Skeletal muscle tissue (tissue), 4 donors: ENCODE data around the gene C16orf54. TPM values are rescaled to one million over a fixed set of nuclear protein-coding genes. Genes with fewer than 3 reads are reported as not detected.
"Not testable (repeated sequence)": the region's sequence is repeated elsewhere in the genome, so short reads cannot be mapped to it uniquely, and the experiment has no call there.

Experiments used
- H3K27ac ChIP-seq: one replicate; pipeline ENCODE4 v1.7.0; 2013; ENCODE audit warnings: mild to moderate bottlenecking, low read depth, low read length, inconsistent platforms
- H3K27me3 ChIP-seq, 3 donors: one replicate each; pipeline ENCODE4 v1.7.0; 2013; ENCODE audit warnings: low read length in 3 of 3; ENCODE audit not compliant: control insufficient read depth in 3 of 3, insufficient read depth in 3 of 3
- H3K36me3 ChIP-seq, 3 donors: one replicate each; pipeline ENCODE4 v1.7.0; 2013; ENCODE audit warnings: low read length in 3 of 3; ENCODE audit not compliant: control insufficient read depth in 3 of 3, insufficient read depth in 3 of 3
- H3K4me1 ChIP-seq, 3 donors: one replicate each; pipeline ENCODE4 v1.7.0; 2013; ENCODE audit warnings: low read length in 3 of 3, mild to moderate bottlenecking in 3 of 3; ENCODE audit not compliant: control insufficient read depth in 3 of 3, insufficient read depth in 3 of 3
- H3K4me3 ChIP-seq, 3 donors: one replicate each; pipeline ENCODE4 v1.7.0; 2013; ENCODE audit warnings: low read length in 3 of 3
- H3K9ac ChIP-seq, 3 donors: one replicate each; pipeline ENCODE4 v1.7.0; 2013; ENCODE audit warnings: low read length in 3 of 3, mild to moderate bottlenecking in 3 of 3, moderate library complexity in 2 of 3, low read depth in 1 of 3
- H3K9me3 ChIP-seq, 3 donors: one replicate each; pipeline ENCODE4 v1.7.0; 2013; ENCODE audit warnings: low read length in 3 of 3; ENCODE audit not compliant: control insufficient read depth in 3 of 3
- total RNA-seq: library from RNA; depleted of rRNA; stranded (reverse); fragments of >200 nt; gene quantifications from one replicate; pipeline ENCODE4 v1.2.3, GENCODE V29; 2014
- donor health status: Osteomylitis.

The C16orf54 gene
- total RNA-seq, 1 donor from 2014 or later, result 1.0 TPM

- Histone ChIP-seq H3K9me3 (no peaks in the 10 kb centered on the region), H3K27me3 (peaks cover 0 to 1% (median 0%) of the 10 kb centered on the region in 3 donors), H3K36me3 (no peaks in the 10 kb centered on the region), H3K9ac (no peak overlapping the region), H3K4me3 (no peak overlapping the region), H3K4me1 (peaks cover 4 to 5% (median 5%) of the 10 kb centered on the region in 3 donors), H3K27ac (no peak overlapping the region)
These were observed 23.7 kb upstream of the C16orf54 start for GRCh38 chr16:29769507-29769906.

- Histone ChIP-seq H3K27ac (no peak overlapping the region), H3K36me3 (no peaks in the 10 kb centered on the region), H3K4me3 (no peak overlapping the region), H3K4me1 (peaks cover 4 to 5% (median 5%) of the 10 kb centered on the region in 3 donors), H3K9ac (no peak overlapping the region), H3K27me3 (peaks cover 0 to 4% (median 0%) of the 10 kb centered on the region in 3 donors), H3K9me3 (no peaks in the 10 kb centered on the region)
These were observed 21.3 kb upstream of the C16orf54 start for GRCh38 chr16:29767062-29767461.

GRCh38 chr16:29766571-29766970 lies 20.8 kb upstream of the C16orf54 start:
- H3K27me3 ChIP-seq, result peaks cover 0 to 4% (median 0%) of the 10 kb centered on the region in 3 donors
- H3K4me3 ChIP-seq, result no peak overlapping the region
- H3K27ac ChIP-seq, result no peak overlapping the region
- no peaks in the 10 kb centered on the region for H3K9me3 ChIP-seq
- no peak overlapping the region for H3K9ac ChIP-seq
- H3K36me3 ChIP-seq, result no peaks in the 10 kb centered on the region
- H3K4me1 ChIP-seq, result peaks cover 4 to 5% (median 5%) of the 10 kb centered on the region in 3 donors

- Histone ChIP-seq H3K4me3 (no peak overlapping the region), H3K4me1 (peaks cover 4 to 5% (median 5%) of the 10 kb centered on the region in 3 donors), H3K9me3 (no peaks in the 10 kb centered on the region), H3K9ac (no peak overlapping the region), H3K27ac (no peak overlapping the region), H3K36me3 (no peaks in the 10 kb centered on the region), H3K27me3 (peaks cover 0 to 4% (median 0%) of the 10 kb centered on the region in 3 donors)
These were observed 19.6 kb upstream of the C16orf54 start for GRCh38 chr16:29765167-29766032.

- Histone ChIP-seq H3K9ac (no peak overlapping the region), H3K9me3 (no peaks in the 10 kb centered on the region), H3K4me1 (peaks cover 4 to 5% (median 5%) of the 10 kb centered on the region in 3 donors), H3K27me3 (peaks cover 0 to 4% (median 0%) of the 10 kb centered on the region in 3 donors), H3K27ac (no peak overlapping the region), H3K36me3 (no peaks in the 10 kb centered on the region), H3K4me3 (no peak overlapping the region)
These were observed 17.5 kb upstream of the C16orf54 start for GRCh38 chr16:29763326-29763725.

- no peaks in the 10 kb centered on the region for H3K9me3 ChIP-seq
- H3K27ac ChIP-seq, result no peak overlapping the region
- peaks cover 0 to 4% (median 0%) of the 10 kb centered on the region in 3 donors for H3K27me3 ChIP-seq
These were observed 16.1 kb upstream of the C16orf54 start for GRCh38 chr16:29761882-29762281.

GRCh38 chr16:29761280-29761651 lies 15.5 kb upstream of the C16orf54 start:
- not testable (repeated sequence) for H3K27ac ChIP-seq, H3K9me3 ChIP-seq, H3K4me1 ChIP-seq, H3K9ac ChIP-seq, H3K27me3 ChIP-seq, H3K4me3 ChIP-seq, H3K36me3 ChIP-seq

More at GRCh38 chr16:29761882-29762281, 16.1 kb upstream of the C16orf54 start:
- Histone ChIP-seq H3K4me3 (no peak overlapping the region), H3K4me1 (peaks cover 4 to 5% (median 5%) of the 10 kb centered on the region in 3 donors), H3K36me3 (no peaks in the 10 kb centered on the region), H3K9ac (no peak overlapping the region)

- H3K36me3 ChIP-seq, result no peaks in the 10 kb centered on the region
- peaks cover 4 to 5% (median 5%) of the 10 kb centered on the region in 3 donors for H3K4me1 ChIP-seq
- no peak overlapping the region for H3K4me3 ChIP-seq
- peaks cover 0 to 4% (median 0%) of the 10 kb centered on the region in 3 donors for H3K27me3 ChIP-seq
- H3K9ac ChIP-seq, result no peak overlapping the region
- H3K27ac ChIP-seq, result no peak overlapping the region
- H3K9me3 ChIP-seq, result no peaks in the 10 kb centered on the region
These were observed 14.9 kb upstream of the C16orf54 start for GRCh38 chr16:29760567-29761279.

GRCh38 chr16:29757950-29758466 lies 12.2 kb upstream of the C16orf54 start:
- no peak overlapping the region for H3K4me3 ChIP-seq
- no peak overlapping the region for H3K9ac ChIP-seq
- H3K27me3 ChIP-seq, result peaks cover 0 to 3% (median 0%) of the 10 kb centered on the region in 3 donors
- no peaks in the 10 kb centered on the region for H3K9me3 ChIP-seq
- no peak overlapping the region for H3K27ac ChIP-seq
- H3K36me3 ChIP-seq, result no peaks in the 10 kb centered on the region
- H3K4me1 ChIP-seq, result no peaks in the 10 kb centered on the region

GRCh38 chr16:29757086-29757485 lies 11.3 kb upstream of the C16orf54 start:
- not testable (repeated sequence) for H3K27me3 ChIP-seq, H3K4me1 ChIP-seq, H3K27ac ChIP-seq, H3K9me3 ChIP-seq, H3K9ac ChIP-seq, H3K4me3 ChIP-seq, H3K36me3 ChIP-seq
